Endodermal cell (in vitro differentiated cells): ENCODE results near the gene PARN. TPM values are rescaled to one million over a fixed set of nuclear protein-coding genes. Genes with fewer than 3 reads are reported as not detected.

Source experiments
- DNase-seq: peaks from one replicate; pipeline ENCODE4 v3.0.0-alpha.2; 2017
- H3K27ac ChIP-seq: 2 replicates; pipeline ENCODE4 v1.5.1; 2013; ENCODE audit warnings: mild to moderate bottlenecking, low read depth, low read length, moderate library complexity
- H3K27me3 ChIP-seq: 2 replicates; pipeline ENCODE4 v1.6.1; 2013; ENCODE audit warnings: mild to moderate bottlenecking, low read length, moderate library complexity; ENCODE audit not compliant: insufficient read depth, control insufficient read depth, poor library complexity, severe bottlenecking
- H3K36me3 ChIP-seq: 2 replicates; pipeline ENCODE4 v1.7.0; 2013; ENCODE audit warnings: mild to moderate bottlenecking, low read length, moderate library complexity; ENCODE audit not compliant: control insufficient read depth, insufficient read depth
- H3K4me1 ChIP-seq: one replicate; pipeline ENCODE4 v1.7.0; 2013; ENCODE audit warnings: low read length; ENCODE audit not compliant: control insufficient read depth, insufficient read depth
- H3K4me3 ChIP-seq: 2 replicates; pipeline ENCODE4 v1.5.1; 2013; ENCODE audit warnings: mild to moderate bottlenecking, low read length, moderate library complexity
- H3K9ac ChIP-seq: 2 replicates; pipeline ENCODE4 v1.6.1; 2013; ENCODE audit warnings: mild to moderate bottlenecking, low read length, moderate library complexity; ENCODE audit not compliant: poor library complexity, severe bottlenecking; ENCODE audit errors: extremely low read depth
- H3K9me3 ChIP-seq: 2 replicates; pipeline ENCODE4 v1.6.1; 2013; ENCODE audit warnings: mild to moderate bottlenecking, low read length, moderate library complexity; ENCODE audit not compliant: control insufficient read depth
- H3K27ac Mint-ChIP-seq: 2 replicates; pipeline ENCODE4 v1.8.0; 2020; ENCODE audit warnings: mixed read lengths
- H3K27me3 Mint-ChIP-seq: 2 replicates; pipeline ENCODE4 v1.8.0; 2021; ENCODE audit warnings: mild to moderate bottlenecking, mixed read lengths; ENCODE audit not compliant: insufficient read depth
- H3K36me3 Mint-ChIP-seq: 2 replicates; pipeline ENCODE4 v1.8.0; 2020; ENCODE audit warnings: low read depth, mixed read lengths
- H3K4me1 Mint-ChIP-seq: 2 replicates; pipeline ENCODE4 v1.8.0; 2020; ENCODE audit warnings: mixed read lengths
- H3K4me3 Mint-ChIP-seq: 2 replicates; pipeline ENCODE4 v1.8.0; 2020; ENCODE audit warnings: mild to moderate bottlenecking, moderate library complexity, mixed read lengths
- H3K9me3 Mint-ChIP-seq: 2 replicates; pipeline ENCODE4 v1.8.0; 2020; ENCODE audit warnings: mild to moderate bottlenecking, mixed read lengths
- CTCF ChIP-seq: fragments of 200-600 bp; sonication (generic); conservative IDR thresholded peaks from 2 replicates; pipeline ENCODE4 v1.5.0; 2021; ENCODE audit warnings: antibody characterized with exemption, mild to moderate bottlenecking
- WGBS, 2 experiments: methylation state at CpG; one replicate each; pipeline versions ENCODE4 v1.1.5 to v1.1.7; 2013; ENCODE audit warnings: missing lambda C conversion rate in 2 of 2, mixed read lengths in 1 of 2; ENCODE audit not compliant: insufficient coverage in 1 of 2, insufficient read length in 1 of 2; 5-methylcytosine and 5-hydroxymethylcytosine counted together
- total RNA-seq, 2 donors: library from RNA; stranded (reverse); fragmentation: NEBNext Ultra II Directional in 1 of 2; extraction: Animal tissue kit (Norgen Biotek cat#: 25700) in 1 of 2; gene quantifications; 2 replicates in 1 of 2; 3 replicates in 1 of 2; pipeline ENCODE4 v1.2.1, GENCODE V29; 2021

Gene PARN
- total RNA-seq, 2 donors from 2014 or later, result 43.7 to 45.7 TPM

DNA sequence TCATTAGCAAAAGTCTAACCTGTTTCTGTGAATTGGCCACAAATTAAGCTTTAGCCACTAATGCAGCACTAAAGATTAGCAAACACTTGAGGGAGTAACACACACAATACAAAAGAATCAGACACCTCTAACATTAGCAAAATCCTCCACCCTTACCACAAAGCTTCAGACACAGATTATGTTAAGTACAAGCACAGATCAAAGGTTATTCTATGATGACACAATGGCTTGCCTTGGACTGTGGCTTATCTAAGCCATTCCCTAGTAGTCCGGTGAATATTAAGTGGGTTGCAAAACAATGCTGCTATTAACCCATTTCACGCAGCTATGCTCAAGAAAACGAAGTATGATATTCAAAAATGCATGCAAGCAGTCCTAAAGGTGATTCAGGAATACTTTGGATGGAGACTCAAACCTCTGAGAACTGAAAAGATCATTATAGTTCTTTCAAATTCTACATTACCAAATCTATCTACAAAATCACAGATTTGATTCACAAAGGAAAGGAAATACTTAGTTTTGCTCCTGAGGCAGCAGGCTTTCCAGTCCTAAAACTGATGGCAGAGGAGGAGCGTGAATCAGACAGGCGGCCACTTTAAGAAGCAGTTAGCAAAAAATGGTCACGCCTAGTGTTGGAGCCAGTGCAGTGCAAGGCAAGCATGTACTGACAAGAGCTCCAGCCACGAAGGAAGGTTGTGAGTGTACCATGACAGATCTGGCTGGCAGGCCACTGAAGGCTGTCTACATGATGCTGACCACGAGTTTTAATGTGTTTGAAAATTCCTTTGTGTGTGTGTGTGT lies 67.2 kb downstream of the PARN start:
- peaks cover 9% of the 10 kb centered on the region for H3K36me3 Mint-ChIP-seq
- Histone ChIP-seq H3K9ac (no peak overlapping the region), H3K4me1 (peaks cover 3% of the 10 kb centered on the region), H3K9me3 (no peaks in the 10 kb centered on the region), H3K27ac (no peak overlapping the region), H3K4me3 (no peak overlapping the region), H3K36me3 (peaks cover 21% of the 10 kb centered on the region), H3K27me3 (no peaks in the 10 kb centered on the region)
- peaks cover 16% of the 10 kb centered on the region for H3K4me1 Mint-ChIP-seq
- no peaks in the 10 kb centered on the region for H3K27me3 Mint-ChIP-seq
- TF ChIP-seq CTCF, result peak; percentile 44
- 86 to 93% methylated on average over 8 of the region's 8 CpGs for WGBS, 2 experiments
- peak overlapping the region; percentile 1 for H3K27ac Mint-ChIP-seq
- DNase-seq, result no peak
- H3K9me3 Mint-ChIP-seq, result no peaks in the 10 kb centered on the region
- no peak overlapping the region for H3K4me3 Mint-ChIP-seq

DNA sequence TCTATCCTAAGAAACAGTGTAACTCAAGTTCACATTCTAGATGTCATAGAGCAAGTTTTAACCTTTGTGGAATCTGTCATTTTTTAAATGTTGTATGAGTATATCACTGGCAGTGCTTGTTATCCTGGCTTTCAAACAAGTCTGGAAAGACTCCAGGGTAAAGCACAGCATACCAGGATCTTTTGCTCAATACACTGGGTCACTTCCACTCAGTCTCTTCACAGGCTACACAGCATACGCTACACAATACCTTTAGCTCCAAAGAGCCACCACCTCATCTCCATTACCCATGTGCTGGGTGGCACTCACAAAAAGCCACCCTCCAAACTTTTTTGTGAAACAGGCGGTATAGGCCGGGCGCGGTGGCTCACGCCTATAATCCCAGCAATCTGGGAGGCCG lies 69.5 kb downstream of the PARN start:
- peaks cover 25% of the 10 kb centered on the region for H3K36me3 ChIP-seq
- 82 to 97% methylated on average over 7 of the region's 7 CpGs for WGBS, 2 experiments
- Mint-ChIP-seq H3K4me3 (no peak overlapping the region), H3K9me3 (no peaks in the 10 kb centered on the region), H3K27me3 (no peaks in the 10 kb centered on the region), H3K36me3 (peaks cover 16% of the 10 kb centered on the region), H3K4me1 (peaks cover 14% of the 10 kb centered on the region), H3K27ac (no peak overlapping the region)
- peaks cover 3% of the 10 kb centered on the region for H3K4me1 ChIP-seq
- no peak overlapping the region for H3K4me3 ChIP-seq
- no peak for TF ChIP-seq CTCF
- no peaks in the 10 kb centered on the region for H3K9me3 ChIP-seq
- DNase-seq, result no peak
- no peak overlapping the region for H3K27ac ChIP-seq
- no peaks in the 10 kb centered on the region for H3K27me3 ChIP-seq
- no peak overlapping the region for H3K9ac ChIP-seq

GRCh38 chr16:14559809-14560241 lies 70.2 kb downstream of the PARN start:
- H3K4me3 ChIP-seq, result no peak overlapping the region
- no peaks in the 10 kb centered on the region for H3K9me3 Mint-ChIP-seq
- H3K36me3 ChIP-seq, result peaks cover 27% of the 10 kb centered on the region
- peaks cover 16% of the 10 kb centered on the region for H3K36me3 Mint-ChIP-seq
- H3K27me3 Mint-ChIP-seq, result no peaks in the 10 kb centered on the region
- DNase-seq, result no peak
- no peaks in the 10 kb centered on the region for H3K27me3 ChIP-seq
- WGBS, 2 experiments, result 87 to 95% methylated on average over 7 to 8 of the region's 8 CpGs
- peaks cover 3% of the 10 kb centered on the region for H3K4me1 ChIP-seq
- H3K27ac ChIP-seq, result no peak overlapping the region
- TF ChIP-seq CTCF, result no peak
- H3K4me1 Mint-ChIP-seq, result peaks cover 10% of the 10 kb centered on the region
- no peak overlapping the region for H3K27ac Mint-ChIP-seq
- no peaks in the 10 kb centered on the region for H3K9me3 ChIP-seq
- H3K9ac ChIP-seq, result no peak overlapping the region
- H3K4me3 Mint-ChIP-seq, result no peak overlapping the region
